ENCODE data around the gene ZP1.

Gene ZP1

DNA sequence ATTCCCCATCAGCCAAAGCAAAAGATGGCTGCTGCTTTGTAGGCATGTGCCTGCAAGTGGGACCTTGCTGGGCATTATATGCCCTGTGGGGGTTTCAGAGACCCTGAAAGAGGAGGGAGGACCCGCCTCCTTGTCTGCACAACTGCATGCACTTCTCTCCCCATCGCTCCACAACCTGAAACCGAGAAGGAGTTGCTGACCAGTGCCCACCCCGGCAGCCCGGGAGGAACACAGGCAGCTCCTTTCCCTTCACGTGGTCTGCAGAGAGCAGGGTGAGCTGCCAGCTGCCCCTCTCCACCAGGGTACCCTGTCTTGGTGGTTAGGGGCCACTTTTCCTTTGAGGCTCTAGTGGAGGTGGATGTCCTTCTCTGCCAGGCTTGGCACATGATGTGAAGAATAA is 55.6 kb downstream of the ZP1 start:
- TF ChIP-seq, protein P1, sequence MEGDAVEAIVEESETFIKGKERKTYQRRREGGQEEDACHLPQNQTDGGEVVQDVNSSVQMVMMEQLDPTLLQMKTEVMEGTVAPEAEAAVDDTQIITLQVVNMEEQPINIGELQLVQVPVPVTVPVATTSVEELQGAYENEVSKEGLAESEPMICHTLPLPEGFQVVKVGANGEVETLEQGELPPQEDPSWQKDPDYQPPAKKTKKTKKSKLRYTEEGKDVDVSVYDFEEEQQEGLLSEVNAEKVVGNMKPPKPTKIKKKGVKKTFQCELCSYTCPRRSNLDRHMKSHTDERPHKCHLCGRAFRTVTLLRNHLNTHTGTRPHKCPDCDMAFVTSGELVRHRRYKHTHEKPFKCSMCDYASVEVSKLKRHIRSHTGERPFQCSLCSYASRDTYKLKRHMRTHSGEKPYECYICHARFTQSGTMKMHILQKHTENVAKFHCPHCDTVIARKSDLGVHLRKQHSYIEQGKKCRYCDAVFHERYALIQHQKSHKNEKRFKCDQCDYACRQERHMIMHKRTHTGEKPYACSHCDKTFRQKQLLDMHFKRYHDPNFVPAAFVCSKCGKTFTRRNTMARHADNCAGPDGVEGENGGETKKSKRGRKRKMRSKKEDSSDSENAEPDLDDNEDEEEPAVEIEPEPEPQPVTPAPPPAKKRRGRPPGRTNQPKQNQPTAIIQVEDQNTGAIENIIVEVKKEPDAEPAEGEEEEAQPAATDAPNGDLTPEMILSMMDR (conservative IDR thresholded peaks at IDR 0.05) = no peak

GRCh38 chr11:60923326-60923725 is 56.0 kb downstream of the ZP1 start:
- H3K27ac ChIP-seq = peak overlapping the region; percentile 69; the same call in 1 of the 2 replicates
- TF ChIP-seq, protein P1 (conservative IDR thresholded peaks at IDR 0.05) = no peak

More for the DNA sequence above, 55.6 kb downstream of the ZP1 start:
- no peak overlapping the region for H3K27ac ChIP-seq

DNA sequence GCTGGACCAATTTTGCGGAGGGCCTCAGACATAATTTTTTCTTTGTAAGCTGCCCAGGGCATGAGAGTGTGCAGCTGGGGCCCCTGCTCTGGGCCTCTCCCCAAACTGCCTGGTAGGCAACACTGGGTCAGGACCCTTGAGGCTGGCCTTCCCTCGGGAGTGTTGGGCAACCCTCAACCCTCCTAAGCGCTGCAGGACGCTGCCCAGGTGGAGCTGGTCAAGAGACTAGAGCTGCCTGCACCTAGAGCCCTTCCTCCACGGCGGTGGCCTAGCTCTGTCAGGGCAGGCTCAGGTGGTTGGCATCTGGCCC is 56.4 kb downstream of the ZP1 start:
- TF ChIP-seq, protein P1 (conservative IDR thresholded peaks at IDR 0.05) = no peak
- peak overlapping the region; percentile 69; the same call in 1 of the 2 replicates for H3K27ac ChIP-seq

- H3K27ac ChIP-seq = peak within 1 kb of the TSS; percentile 69; the same call in 1 of the 2 replicates
- TF ChIP-seq, protein P1 (conservative IDR thresholded peaks at IDR 0.05) = 0 out of 2 replicates have a peak, but pooled peaks have one; percentile 7
These were observed 57.0 kb downstream of the ZP1 start, which contains the start of gene TMEM132A for GRCh38 chr11:60924110-60924905. TMEM132A (plus strand) TSS chr11:60924460; CDS start chr11:60924634, 174 bp downstream.
